Activated T-cell treated with anti-CD3 and anti-CD28 coated beads for 48 hours (primary cell): ENCODE results near the gene NRSN1.

Experiments
- DNase-seq: peaks from one replicate; pipeline ENCODE4 v3.0.0-alpha.2; 2020; ENCODE audit warnings: low read depth

The NRSN1 gene, protein sequence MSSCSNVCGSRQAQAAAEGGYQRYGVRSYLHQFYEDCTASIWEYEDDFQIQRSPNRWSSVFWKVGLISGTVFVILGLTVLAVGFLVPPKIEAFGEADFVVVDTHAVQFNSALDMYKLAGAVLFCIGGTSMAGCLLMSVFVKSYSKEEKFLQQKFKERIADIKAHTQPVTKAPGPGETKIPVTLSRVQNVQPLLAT

DNA sequence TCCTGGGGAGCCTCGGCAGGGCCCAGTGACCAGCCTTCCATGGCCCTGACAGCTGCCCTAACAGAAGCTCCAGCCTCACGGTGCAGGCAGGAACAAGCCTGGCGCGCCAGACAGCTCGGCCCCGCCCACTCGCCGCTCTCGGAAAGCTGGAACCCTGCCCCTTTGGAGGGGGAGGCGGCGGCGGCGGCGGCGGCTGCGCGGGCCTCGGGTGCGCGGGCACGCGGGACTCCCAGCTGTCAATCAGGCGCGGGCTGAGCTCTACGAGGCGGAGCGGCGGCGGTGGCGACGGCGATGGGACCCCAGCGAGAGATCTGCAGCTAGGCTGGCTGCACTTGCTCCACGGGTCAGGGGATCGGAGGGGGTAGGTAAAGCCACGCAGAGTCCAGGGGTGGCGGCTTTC is at the start of gene NRSN1:
Gene NRSN1 (plus strand): TSS at position 236 of the 400 bp plus-strand sequence. CDS start 8,113 bp downstream, outside the sequence.
- DNase-seq: no peak

DNA sequence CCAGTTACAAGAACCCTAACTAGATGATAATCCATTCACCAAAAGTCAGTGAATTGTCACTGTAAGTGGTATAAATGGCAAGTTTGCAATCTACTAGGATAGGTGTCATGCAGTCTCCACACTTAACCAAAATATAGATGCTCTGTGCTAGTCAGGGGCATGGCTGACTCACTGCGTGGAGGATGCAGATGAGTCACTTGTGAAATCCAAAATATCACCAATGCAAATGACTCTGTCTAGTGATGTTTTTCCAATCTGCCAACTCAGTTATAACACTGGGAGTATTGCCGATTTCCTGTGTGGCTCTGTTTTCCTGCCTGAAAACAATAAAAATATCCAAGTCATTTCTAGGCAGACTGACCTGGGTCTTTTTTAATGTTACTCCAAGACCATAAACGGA is 47.8 kb upstream of the NRSN1 start:
- no peak for DNase-seq

DNA sequence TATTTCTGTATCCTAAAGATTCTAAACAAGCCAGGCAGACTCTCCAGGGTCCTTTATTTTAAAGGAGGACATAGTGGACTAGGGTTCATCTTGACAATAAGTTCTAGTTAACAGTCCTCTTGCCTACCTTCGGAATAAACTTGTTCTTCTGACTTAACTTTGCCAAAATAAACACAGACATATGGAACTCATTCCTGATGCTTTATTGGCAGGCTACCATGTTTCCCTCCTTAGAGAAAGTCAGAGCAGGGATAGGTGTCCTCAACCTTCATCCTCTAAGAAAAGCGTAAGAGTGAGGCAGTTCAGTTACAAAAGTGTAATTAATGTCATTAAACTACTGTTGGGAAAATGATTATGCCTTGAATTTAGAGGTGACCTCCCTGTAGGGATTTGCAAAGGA is 46.9 kb upstream of the NRSN1 start:
- no peak for DNase-seq

DNA sequence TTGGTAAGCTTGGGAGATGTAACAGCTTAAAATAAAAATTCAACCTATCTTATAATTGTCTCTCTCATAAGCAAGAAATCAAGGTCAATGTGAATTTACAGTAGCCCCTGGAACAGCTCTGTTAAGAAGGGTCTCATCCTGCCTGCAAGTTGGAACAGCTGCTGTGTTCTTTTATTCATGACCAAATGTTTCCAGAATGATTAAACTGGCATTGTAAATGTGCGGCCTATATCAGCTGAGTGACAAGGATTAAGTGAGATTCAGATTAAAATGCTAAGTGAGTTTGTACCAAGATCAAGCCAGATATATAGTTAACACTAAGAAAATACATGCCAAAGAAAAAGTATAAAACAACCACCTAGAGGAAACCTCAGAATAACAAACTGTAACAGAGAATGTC is 45.3 kb upstream of the NRSN1 start:
- no peak for DNase-seq

DNA sequence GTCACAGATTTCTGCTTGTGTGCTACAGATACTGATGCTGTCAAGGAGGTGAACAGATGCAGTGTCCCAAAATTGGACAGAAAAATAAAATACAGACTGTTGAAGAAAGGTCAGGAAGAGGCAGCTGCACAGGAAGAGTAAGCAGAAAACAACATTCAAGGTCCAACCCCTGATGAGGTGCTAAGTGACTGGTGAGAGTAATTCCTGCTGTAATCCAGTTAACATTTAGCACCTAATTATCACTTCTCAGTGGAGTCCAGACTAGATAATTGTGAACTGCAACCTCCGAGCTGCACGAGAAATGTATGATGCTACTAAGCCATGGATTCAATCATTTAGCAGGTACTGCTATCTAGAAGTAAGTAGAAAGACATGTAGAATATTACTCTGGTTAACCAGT is 36.3 kb upstream of the NRSN1 start:
- DNase-seq: no peak

DNA sequence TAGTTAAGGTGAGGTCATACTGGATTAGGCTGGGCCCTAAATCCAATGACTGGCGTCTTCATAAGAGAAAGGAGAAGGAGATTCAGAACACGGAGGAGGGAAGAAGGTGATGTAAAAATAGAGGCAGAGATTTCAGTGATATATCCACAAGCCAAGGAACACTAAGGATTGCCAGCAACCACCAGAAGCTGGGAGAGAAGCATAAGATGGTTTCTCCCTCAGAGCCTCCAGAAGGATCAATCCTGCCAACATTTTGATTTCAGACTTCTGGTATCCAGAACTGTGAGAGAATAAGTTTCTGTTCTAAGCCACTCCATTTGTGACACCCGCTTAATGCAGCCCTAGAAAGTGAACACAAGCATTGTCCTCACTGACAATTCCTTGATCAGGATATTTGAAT is 33.6 kb upstream of the NRSN1 start:
- DNase-seq: no peak

DNA sequence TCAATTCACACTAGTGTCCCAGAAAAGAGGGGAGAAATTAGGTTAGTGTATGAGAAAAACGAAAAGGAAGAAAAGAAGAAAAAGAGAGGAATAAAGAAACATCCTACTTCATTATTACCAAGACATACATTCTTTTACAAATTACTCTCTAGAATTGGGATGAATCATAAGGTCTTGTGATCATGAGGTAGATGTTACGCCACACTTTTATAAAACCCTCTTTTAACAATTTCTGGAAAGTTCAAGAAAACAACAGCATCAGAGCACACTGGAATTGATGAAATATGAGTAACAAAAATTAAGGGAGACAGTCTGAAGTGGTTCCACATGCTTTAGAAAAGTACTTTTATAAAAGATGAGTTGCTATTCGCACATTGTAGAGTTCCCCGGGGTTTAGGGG is 32.6 kb upstream of the NRSN1 start:
- no peak for DNase-seq

DNA sequence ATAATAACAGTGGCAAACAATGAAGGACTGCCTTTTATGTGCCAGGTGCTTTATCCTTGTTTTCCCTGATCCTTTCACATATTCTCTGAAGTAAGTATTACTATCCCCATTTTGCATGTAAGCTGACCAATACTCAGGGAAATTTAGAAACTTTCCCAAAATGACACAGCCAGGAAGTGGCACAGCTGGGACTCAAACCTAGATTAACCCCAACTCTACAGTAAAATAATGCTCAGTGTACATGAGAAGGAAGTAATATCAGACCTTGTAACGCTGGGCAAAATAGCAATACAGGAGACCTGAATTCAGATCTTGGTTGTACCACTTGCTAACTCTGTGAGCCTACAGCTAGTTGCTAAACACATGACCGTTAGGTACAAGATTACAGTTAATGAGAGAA is 26.8 kb upstream of the NRSN1 start:
- no peak for DNase-seq

DNA sequence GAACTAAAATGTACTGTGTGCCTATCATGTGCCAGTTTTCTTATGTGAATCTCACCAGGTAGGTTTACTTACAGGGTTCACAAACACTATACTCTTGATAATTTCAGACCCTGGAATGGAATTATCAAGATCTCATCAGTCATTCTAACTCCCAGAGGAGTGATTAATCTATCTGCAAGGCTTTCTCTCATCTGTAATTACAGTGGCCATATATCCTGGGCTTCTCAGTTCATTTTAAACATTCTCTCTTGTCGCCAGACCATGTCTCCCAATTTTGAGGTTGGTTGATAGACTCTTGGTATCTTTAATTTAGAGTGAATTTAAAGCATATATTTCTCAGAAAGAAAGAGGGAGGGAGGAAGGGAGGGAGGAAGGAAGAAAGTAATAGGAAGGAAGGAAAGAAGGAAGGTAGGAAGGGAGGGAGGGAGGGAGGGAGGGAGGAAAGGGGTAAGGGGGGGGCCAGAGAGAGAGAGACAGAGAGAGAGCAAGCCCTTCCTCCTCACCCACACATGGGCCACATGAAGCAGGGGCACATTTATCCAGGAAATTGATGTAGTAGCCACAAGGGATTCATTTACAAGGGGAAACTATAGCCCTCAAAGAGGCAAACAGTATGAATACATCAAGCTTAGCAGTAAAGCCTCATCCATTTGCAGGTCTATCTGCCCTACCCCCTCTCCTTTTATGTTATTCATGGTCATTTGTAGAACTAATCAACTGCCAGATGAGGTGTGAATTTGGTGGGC is 25.8 kb upstream of the NRSN1 start:
- no peak for DNase-seq

DNA sequence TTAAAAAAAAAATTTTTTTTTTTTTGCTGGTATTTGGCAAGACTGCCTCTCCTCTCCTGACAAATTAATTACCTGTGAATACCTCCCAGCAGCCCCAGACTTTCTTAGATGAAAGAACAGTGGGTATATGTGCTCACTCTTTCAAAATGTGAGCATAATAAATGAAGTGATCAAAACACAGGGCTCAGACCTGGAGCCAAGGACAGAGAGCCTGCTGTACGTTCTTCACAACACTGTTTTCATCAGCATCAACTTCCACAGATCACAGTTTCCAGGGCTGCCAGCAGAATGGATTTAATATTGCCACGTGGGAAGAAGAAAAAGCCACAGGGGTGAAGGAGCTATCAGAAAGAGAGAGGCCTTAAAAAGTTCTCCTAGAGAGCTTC is 25.3 kb upstream of the NRSN1 start:
- no peak for DNase-seq

DNA sequence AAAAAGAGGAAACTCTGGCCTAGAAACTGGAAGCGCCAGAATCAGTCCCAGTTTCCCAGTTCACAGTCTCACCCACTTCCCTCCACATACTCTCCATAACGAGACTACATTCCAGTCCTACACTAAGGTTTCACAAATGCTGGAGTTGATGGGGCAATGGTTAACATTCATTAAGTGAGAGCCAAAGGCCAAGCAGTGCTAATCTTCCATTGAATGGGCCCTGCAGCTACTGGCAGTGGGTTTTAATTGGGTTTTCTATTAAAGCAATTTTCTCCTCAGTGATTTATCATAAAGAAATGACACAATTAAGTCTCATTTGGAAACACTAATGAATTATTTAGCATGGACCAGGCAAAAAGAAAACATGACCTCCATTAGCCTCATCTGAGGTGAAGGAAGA is 20.8 kb upstream of the NRSN1 start:
- DNase-seq: no peak

DNA sequence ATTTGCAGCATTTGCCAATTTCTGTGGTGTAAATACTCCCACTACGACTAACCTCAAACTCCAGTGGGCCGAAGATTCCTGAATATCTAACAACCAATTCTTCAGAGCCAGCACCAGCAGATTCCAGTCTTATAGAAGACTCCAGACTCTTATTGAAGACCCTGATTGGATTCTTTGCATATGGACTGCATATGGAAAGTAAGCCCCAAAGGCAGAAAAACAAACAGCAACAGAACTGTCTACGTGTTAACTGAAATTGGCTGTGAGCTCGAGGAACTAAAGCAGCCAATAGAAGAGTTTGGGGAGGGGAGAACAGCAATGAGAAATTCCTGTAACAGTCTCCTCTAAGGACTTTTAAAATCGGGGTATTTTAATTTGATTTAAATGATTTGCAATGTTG is 19.7 kb upstream of the NRSN1 start:
- DNase-seq: no peak

DNA sequence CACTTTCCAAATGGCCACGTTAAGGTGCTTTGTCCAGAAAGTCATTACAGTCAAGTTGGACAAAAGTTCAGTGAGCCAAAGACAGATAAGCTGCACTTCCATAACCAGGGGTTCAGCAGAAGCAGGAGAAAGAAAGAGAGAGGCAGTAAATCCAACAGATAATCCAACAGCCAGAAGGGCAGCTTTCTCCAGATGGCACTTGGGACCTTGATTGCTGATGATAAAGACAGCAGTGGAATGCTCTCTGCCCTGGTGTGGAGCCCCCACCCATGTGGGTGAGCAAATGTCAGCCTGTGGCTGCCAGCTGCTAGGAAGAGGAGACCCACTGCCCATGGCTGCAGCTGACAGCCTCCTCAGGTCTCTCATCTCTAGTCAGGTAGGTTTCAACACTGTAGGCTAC is 18.7 kb upstream of the NRSN1 start:
- no peak for DNase-seq

DNA sequence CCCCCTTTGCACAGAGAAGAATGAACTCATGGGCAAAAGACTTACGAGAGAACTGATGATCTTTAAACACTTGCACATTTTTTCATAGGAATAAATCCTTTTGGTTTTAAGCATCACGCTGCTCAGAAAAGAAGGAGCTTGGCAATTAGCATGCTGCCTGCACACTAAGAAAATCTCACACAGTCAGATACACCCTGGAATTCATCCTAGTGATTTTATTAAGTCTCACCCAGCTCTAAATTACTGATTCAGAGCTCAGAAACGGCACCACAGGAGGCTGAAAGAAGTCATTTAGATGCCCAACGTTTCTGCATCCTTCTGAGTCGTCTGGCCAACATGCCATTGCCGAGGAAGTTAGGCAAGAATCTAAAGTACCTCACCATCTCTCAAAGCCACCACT is 18.0 kb upstream of the NRSN1 start:
- no peak for DNase-seq

DNA sequence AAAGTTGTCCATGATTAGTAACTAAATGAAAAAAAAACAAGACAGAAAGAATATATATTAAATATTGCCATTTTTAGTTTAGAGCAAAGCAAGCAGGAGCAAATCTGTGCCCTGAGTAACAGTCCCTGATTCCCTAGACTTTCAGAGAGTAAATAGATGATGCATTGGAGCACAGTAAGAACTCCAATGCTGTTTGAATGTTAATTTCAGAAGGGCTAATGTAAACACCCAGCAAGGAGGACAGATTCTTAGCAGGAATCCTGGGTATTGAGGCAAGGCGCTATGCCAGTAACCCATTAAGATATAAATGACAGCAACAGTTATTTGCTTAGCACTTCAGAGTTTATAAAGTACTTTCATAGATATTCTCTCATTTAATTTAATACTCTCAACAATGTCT is 15.6 kb upstream of the NRSN1 start:
- DNase-seq: no peak

DNA sequence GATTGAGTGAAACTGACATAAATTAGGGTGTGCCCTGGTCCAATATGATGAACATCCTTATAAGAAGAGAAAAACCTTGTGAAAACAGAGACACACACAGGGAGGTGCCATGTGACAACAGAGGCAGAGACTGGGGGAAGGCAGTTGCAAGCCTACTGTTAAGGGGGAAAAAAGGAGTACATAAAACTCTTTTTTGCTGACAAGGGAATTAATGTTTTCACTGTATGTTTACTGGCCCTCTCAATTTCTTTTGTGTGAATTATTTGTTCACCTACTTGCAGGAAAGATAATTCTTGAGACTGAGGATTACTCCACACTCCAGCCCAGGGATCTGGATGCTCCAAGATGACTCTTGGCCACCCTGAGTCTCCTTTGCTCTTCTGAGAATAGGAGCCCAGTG is 12.1 kb upstream of the NRSN1 start:
- no peak for DNase-seq

DNA sequence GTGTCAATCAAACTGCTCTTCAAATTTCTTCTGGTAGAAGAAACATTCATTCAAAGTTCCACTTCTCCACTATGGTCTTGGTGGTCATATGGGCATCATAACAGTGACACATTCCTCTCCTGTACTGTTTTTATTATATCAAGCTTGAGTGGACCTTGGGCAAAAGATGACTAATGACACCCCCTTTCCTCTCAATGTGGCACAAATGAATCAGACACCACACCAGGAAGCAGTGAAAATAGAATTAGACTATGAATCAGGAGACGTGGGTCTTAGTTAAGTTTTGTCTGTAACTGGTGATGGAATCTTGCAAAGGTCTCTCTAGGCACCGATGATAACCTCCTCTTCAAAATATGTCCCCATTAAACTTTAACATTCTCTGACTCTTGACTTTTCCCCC is 9.0 kb upstream of the NRSN1 start:
- no peak for DNase-seq

DNA sequence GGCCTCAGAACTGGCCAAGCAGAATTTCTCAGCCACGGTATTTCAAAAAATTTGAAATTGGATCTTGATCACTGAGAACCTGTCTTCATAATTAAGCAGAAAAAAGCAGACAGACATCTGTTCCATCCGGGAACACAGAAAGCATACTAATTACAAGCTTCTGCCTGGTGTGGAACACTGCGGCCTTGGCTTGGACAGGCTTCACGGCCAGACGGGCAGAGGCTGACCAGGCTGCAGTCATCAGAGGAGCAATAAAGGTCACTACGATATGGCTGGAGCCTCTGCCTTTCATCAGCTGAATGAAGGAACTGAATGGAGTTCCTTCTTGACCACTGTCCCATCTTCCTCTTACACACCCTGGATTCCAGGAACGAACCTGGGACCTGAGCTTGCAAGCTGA is 3.9 kb upstream of the NRSN1 start:
- no peak for DNase-seq

DNA sequence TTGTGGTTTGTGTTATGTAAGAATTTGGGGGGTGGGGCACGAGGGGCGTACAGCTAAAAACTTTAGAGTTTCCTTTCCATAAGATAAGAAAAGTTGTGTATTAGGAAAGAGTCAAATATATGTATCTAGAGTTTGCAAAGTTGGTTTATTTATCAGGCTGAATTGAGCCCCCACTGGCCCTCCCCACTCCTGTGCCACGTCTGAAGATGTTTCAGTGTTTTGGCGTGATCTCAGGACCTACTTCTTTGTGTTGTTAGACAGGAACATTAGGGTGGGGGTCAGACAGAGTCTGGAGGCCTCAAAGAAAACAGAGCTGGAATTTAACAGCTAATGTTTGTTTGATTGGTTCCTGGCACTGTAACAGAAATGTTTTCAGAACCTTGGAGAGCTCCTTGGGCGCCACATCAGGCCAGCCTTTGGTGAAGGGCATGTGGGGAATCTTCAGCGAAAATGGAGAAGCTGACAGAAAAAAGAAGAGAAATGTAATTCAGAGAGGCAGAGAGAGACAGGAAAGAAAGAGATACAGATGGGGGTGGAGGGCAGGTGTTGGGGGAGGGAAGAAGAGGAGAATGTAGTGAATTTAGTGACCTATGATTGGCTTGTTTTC is 674 bp downstream of the NRSN1 start:
- no peak for DNase-seq

DNA sequence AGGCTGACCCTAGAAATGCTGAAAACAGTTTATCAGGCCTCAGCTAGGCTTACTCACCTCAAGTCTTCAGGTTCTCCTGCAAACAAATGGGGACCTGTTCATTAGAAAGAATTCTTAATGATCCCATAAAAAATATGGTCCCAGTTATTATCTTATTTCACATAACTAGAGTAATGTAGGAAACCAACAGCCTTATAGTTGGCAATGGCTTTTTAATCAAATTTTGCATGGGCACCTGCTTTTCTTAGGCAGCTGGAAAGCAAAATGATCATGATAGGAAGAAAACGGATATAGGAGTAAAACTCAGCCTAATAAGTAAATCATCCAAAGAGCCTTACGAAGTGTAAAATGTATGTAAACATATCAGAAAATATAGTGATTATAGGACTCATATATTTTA is 1.3 kb downstream of the NRSN1 start:
- DNase-seq: no peak

DNA sequence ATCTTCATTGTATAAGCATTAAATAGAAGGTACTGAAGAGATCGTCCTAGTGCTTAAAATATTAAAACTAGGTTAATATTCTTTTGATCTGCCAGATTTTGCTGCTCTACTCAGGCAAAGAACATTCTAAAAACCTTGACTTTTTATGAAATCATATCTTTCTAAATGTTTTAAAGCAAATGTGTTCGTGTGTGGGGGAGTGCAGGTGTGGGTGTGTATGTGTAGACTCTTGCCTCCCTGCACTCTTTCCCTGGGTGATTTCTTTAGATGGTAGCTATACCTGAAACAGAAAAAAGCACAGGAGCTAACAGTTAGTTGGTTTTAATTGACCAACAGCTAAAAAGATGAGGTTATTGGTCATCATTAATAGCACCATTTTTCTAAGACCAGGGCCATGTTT is 5.7 kb downstream of the NRSN1 start:
- no peak for DNase-seq

DNA sequence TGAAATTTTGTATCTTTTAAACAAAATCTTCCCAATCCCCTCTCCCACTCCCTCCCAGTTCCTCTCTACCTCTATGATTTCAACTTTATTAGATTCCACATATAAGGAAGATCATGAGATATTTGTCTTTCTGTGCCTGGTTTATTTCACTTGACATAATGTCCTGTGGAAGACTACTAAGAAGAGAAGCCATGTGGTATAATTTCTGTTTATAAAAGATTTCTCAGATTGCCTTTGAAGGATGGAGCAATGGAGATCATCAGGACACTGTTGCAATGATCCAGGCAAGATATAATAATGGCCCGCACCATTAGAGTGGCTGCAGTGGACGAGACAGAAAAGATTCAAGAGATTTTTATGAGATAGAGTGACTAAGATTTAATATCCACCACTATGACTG is 13.1 kb downstream of the NRSN1 start:
- no peak for DNase-seq

DNA sequence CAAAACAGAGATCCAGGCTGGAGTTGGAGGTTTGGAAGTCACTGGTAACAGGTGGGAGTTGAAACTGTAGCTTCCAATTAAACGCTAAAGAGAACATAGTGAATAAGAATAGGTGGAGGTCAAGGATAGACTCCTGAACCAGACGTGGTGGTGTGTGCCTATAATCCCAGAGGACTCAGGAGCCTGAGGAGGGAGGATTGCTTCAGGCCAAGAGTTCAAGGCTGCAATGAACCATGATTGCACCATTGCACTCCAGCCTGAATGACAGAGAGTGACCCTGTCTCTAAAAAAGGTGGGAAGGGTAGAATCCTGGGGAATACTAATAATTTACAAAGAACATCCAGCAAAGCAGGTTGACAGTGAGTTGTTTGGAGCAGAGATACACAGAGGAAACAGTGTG is 13.6 kb downstream of the NRSN1 start:
- no peak for DNase-seq

DNA sequence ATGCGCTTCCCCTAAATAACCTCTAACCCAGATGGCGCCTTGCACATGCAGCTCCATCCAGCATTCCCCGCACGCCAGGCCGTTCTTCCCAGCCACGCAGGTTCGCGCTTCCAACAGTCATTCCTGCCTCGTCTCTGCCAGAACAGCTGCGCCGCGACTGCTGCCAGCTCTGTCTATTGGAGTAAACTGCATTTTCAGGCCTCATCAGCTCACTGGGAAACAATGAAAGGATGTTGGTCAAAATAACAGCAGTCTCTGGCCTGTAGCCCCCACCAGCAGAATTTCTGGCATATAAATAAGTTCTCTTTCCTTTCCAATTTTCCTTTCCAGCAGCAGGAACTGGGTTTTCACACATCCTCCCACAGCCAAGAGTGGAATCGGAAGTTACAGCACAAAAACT is 14.6 kb downstream of the NRSN1 start:
- DNase-seq: no peak
